NOMO-1 (cell line): Measurements from ENCODE around the gene TET1.
"Not testable (repeated sequence)": the region's sequence is repeated elsewhere in the genome, so short reads cannot be mapped to it uniquely, and the experiment has no call there.

Experiments
- DNase-seq, 2 experiments: peaks; one replicate each; lab custom pipeline; 2025; ENCODE audit not compliant: unreplicated experiment in 2 of 2; lab: John Stamatoyannopoulos, UW

TET1 gene

GRCh38 chr10:68562661-68563570 is 2.8 kb downstream of the TET1 start:
- DNase-seq = peak; percentile 5 to 31

GRCh38 chr10:68564712-68565111 is 4.6 kb downstream of the TET1 start:
- no peak for DNase-seq

GRCh38 chr10:68565658-68566057 is 5.5 kb downstream of the TET1 start:
- no peak for DNase-seq

- DNase-seq = no peak
Observed at GRCh38 chr10:68566351-68566750, 6.2 kb downstream of the TET1 start.

- peak in 1 of 2 experiments; percentile 20 for DNase-seq
Observed at GRCh38 chr10:68566955-68567354, 6.8 kb downstream of the TET1 start.

GRCh38 chr10:68572151-68572550 is 12.0 kb downstream of the TET1 start:
- no peak for DNase-seq

- DNase-seq = no peak
Observed at GRCh38 chr10:68574051-68574450, 13.9 kb downstream of the TET1 start.

GRCh38 chr10:68576118-68576517 is 16.0 kb downstream of the TET1 start:
- no peak for DNase-seq

- DNase-seq = no peak
Observed at GRCh38 chr10:68578974-68579373, 18.8 kb downstream of the TET1 start.

GRCh38 chr10:68584187-68584586 is 24.1 kb downstream of the TET1 start:
- DNase-seq = not testable (repeated sequence)

- no peak for DNase-seq
Observed at GRCh38 chr10:68586606-68587305, 26.6 kb downstream of the TET1 start.

GRCh38 chr10:68594405-68594804 is 34.3 kb downstream of the TET1 start:
- no peak for DNase-seq

- DNase-seq = no peak
Observed at GRCh38 chr10:68595513-68595912, 35.4 kb downstream of the TET1 start.

GRCh38 chr10:68597407-68597806 is 37.3 kb downstream of the TET1 start:
- no peak for DNase-seq

GRCh38 chr10:68598978-68599770 is 39.0 kb downstream of the TET1 start:
- no peak for DNase-seq

- no peak for DNase-seq
Observed at GRCh38 chr10:68599771-68600040, 39.6 kb downstream of the TET1 start.

- DNase-seq = peak; percentile 77 to 80
Observed at GRCh38 chr10:68600041-68600778, 40.1 kb downstream of the TET1 start.

GRCh38 chr10:68601501-68602265 is 41.5 kb downstream of the TET1 start:
- DNase-seq = no peak

GRCh38 chr10:68602434-68602833 is 42.3 kb downstream of the TET1 start:
- DNase-seq = no peak

GRCh38 chr10:68603766-68604165 is 43.6 kb downstream of the TET1 start:
- DNase-seq = no peak
